ENCODE measurements around the gene LGI4. TPM values are rescaled to one million over a fixed set of nuclear protein-coding genes. Genes with fewer than 3 reads are reported as not detected.
"Not testable (repeated sequence)": the region's sequence is repeated elsewhere in the genome, so short reads cannot be mapped to it uniquely, and the experiment has no call there.

Gene LGI4
- total RNA-seq, 1 donor from 2014 or later = 8.1 TPM

DNA sequence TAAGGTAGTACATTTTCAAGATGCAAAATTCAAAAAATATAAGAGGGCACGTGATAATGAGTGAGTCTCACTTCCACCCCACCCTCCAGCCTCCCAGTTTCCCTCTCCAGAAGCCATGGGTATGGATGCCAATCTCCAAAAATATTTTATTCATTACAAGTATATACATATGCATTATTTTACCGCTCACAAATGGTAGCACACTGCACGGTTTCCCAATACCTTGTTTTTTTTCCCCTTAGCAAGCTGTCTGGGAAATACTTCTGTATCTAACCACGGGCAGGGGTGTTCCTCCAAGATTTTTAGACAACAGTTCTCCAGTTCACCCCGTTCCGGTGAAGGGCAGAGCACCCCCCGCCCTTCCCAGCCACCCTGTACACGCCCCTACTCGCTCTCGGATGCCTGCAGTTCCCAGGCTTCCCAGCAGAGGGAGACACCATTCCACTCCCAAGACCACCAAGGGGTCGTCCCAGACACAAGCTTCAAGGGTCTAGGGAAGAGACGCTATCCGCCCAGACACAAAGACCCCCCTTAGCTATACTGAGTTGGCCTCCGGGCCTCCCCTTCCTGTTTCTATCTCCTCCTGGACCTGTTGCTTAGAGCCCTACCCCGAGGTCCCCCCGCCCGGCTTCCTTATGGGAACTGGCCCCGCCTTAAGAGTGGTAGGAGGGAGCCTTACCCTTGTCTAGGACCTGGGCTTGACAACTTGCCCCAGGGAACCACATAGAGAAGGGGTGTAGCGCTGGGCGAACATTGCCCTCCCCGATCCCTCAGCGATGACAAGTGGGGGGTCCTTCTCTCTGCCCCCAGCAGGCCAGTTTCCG lies 20.3 kb downstream of the LGI4 start:
- peak; percentile 80 for DNase-seq (ENCODE audit: low spot score)
- intact Hi-C loops (cut with DNase I) = loop anchor here (1.0 kb wide), 1 partner anchor 21 kb away; the partner anchor contains the start of gene LGI4

DNA sequence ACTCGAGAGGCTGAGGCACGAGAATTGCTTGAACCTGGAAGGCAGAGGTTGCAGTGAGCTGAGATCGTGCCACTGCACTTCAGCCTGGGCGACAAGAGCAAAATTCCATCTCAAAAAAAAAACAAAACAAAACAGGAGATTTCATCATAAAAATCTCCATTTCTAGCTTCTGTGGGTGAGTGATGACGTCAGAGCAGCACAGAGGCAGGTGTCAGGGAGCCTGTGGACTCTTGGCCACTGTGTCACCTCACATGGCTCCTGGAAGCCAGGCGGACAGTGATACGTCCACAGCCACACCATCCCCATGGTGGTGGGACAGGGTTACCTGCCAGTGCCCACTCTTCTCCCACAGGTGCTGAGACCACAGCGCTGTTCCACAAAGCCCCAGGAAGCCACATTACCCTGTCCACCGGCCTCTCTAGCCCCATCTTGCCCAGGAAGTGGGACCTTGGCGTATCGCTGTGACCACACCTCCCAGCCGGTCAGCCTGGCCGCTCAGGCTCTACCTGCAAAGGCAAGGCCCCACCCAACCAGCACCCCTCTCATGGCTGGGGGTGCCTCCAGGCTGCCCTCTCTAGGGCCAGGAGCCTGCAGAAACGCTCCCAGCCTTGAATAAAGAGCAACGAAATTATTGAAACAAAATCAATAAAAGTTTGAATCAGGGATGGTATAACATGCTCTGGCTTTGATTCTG lies 21.7 kb downstream of the LGI4 start:
- no peak for DNase-seq (ENCODE audit: low spot score)

GRCh38 chr19:35110974-35111373 lies 23.9 kb downstream of the LGI4 start:
- intact Hi-C loops (cut with DNase I) = no loop called here
- no peak for DNase-seq (ENCODE audit: low spot score)

More for the DNA sequence above, 21.7 kb downstream of the LGI4 start:
- intact Hi-C loops (cut with DNase I) = no loop called here

DNA sequence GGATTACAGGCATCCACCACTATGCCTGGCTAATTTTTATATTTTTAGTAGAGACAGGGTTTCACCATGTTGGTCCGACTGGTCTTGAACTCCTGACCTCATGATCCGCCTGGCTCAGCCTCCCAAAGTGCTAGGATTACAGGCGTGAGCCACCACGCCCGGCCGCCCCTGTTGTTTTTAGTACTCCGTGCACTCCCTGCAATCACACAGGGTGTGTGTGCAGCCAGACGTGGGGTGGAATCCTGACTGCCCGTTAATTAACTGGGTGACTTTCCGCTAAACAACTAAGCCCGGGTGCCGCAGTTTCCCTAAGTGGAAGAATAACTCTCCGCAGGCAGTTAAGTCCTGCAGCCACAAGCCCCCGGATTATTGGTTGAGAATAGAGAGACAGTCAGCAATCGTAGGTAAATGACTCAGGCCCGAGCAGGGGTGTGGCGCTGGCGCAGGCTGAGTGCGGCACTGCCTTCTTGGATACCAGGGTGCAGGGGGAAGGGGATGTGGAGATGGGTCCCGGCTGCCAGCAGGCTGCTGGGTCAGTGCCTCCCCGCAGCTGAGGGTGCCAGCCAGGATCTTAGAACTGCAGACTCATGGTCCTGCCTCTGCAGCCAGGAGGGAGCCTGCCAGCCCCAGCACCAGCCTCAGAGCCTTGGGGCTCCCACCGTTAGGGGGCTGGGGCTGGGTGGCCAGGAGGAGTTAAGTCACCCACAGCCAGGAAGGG lies 25.3 kb downstream of the LGI4 start:
- intact Hi-C loops (cut with DNase I) = no loop called here
- DNase-seq (ENCODE audit: low spot score) = no peak

DNA sequence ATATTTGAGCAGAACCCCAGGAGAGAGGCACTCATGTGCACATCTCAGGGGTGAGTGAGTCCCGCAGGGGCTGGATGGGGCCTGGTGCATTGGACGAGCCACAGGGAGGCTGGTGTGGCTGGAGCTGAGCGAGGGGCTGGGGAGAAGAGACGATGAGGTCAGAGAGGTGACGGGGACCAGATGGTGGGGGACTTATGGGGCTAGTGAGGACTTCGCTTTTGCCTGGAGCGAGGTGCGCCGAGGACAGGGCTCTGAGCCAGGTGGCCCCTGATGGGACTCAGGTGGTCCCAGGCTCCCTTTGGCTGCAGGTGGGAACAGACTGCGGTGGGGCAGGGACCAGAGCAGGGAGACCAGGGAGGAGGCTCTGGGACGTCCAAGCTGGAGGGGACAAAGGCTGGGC lies 26.1 kb downstream of the LGI4 start:
- intact Hi-C loops (cut with DNase I) = no loop called here

GRCh38 chr19:35107545-35107944 lies 27.3 kb downstream of the LGI4 start:
- DNase-seq (ENCODE audit: low spot score) = no peak
- intact Hi-C loops (cut with DNase I) = no loop called here

More for the DNA sequence above, 26.1 kb downstream of the LGI4 start:
- no peak for DNase-seq (ENCODE audit: low spot score)

DNA sequence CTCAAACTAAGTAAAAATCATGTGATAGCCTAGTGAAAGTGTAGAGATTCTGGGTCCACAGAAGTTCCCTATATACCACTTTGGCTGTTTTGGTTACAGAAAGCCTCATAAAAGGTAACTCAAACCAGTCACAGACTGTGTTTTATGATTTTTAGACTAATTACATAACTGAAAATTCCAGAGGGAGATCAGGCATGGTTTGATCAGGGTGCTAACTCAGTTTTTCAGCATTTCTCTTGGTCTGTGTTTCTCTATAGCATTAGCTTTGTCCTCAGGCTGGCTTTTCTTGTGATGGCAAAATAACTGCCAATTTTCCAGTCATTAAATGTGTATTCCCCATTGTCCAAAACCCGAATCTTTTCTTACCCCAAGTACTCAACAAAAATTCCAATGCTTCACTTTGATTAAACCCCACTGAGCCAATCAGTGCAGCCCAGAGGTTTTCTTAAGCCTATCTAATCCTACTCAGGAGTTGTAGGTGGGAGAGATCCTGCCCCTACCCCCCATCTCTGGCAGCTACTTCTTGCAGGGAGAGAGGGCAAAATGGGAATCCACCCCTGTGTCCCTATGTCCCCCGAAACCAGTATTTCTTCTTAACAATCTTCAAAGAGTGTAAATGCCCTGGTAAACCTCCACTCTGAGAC lies 27.8 kb downstream of the LGI4 start:
- intact Hi-C loops (cut with DNase I) = no loop called here
- DNase-seq (ENCODE audit: low spot score) = no peak

- intact Hi-C loops (cut with DNase I) = no loop called here
- no peak for DNase-seq (ENCODE audit: low spot score)
These were observed 28.6 kb downstream of the LGI4 start for GRCh38 chr19:35106291-35106583.

DNA sequence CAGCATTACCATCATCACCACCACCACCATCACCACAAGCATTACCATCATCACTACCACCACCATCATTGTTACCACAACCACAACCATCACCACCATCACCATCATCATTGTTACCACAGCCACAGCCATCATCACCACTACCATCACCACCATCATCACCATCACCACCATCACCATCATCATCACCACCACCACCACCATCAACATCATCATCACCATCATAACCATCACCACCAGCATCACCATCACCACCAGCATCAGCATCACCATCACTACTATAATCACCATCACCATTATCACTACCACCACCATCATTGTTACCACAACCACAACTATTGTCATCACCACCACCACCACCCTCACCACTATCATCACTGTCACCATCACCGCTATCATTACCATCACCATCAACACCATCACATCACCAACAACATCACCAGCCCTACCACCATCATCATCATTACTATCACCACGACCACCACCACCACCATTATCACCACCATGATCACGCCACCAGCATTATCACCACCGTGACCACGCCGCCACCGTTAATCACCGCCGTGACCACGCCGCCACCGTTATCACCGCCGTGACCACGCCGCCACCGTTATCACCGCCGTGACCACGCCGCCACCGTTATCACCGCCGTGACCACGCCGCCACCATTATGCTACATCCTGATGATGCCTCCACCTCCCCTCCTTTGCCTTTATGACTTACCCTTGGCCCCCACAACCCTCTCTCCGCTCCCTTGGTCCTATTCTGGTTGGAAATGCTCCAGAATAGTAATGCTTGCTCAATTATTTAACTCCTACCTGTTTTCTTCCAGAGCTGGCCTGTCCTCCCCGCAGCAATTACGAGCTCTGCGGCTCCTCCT lies 29.2 kb downstream of the LGI4 start:
- DNase-seq (ENCODE audit: low spot score) = no peak
- intact Hi-C loops (cut with DNase I) = no loop called here

DNA sequence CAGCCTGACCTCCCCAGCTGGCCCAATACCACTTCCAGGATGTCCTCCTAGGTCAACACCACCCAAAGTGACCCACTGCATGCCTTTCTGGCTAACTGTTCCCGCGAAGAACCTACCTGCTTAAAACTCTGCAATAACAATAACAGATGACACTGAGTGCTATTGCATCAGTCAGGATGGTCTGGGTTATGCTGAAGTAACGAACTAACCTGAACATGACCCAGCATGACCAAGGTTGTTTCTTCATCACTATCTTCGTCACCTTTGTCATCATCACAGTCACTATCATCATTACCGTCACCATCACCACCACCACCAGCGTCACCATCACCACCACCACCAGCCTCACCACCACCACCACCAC lies 29.8 kb downstream of the LGI4 start:
- intact Hi-C loops (cut with DNase I) = no loop called here
- no peak for DNase-seq (ENCODE audit: low spot score)

GRCh38 chr19:35104361-35104760 lies 30.5 kb downstream of the LGI4 start:
- no peak for DNase-seq (ENCODE audit: low spot score)
- intact Hi-C loops (cut with DNase I) = no loop called here

GRCh38 chr19:35103614-35104013 lies 31.2 kb downstream of the LGI4 start:
- intact Hi-C loops (cut with DNase I); DNase-seq (ENCODE audit: low spot score): not testable (repeated sequence)

DNA sequence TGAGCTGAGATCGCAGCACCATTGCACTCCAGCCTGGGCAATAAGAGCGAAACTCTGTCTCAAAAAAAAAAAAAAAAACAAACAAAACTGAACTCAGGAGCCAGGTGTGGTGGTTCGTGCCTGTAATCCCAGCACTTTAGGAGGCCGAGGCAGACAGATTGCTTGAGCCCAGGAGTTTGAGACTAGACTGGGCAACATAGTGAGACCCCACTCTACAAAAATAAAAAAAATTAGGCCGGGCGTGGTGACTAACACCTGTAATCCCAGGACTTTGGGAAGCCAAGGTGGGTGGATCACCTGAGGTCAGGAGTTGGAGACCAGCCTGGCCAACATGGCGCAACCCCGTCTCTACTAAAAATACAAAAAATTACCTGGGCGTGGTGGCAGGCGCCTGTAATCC lies 32.9 kb downstream of the LGI4 start:
- DNase-seq (ENCODE audit: low spot score); intact Hi-C loops (cut with DNase I): not testable (repeated sequence)

- DNase-seq (ENCODE audit: low spot score) = no peak
- intact Hi-C loops (cut with DNase I) = no loop called here
These were observed 34.0 kb downstream of the LGI4 start for GRCh38 chr19:35100588-35101533.

DNA sequence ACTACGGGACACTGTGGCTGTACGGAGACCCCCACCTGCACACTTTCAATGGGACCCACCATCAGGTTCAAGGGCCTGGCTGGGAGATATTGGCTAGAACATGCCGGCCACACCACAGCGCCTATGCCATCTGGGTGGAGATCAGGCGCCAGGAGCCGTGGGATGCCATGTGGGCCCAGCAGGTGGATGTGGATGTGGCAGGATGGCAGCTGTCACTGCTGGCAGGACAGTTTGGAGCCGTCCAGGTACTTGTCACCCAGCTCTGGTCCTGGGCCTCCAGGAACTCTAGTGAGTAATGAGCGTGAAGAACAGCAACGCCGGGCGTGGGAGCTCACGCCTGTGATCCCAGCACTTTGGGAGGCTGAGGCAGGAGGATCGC lies 35.0 kb downstream of the LGI4 start:
- DNase-seq (ENCODE audit: low spot score) = no peak
- intact Hi-C loops (cut with DNase I) = no loop called here

GRCh38 chr19:35099155-35099896 lies 35.5 kb downstream of the LGI4 start:
- no peak for DNase-seq (ENCODE audit: low spot score)
- intact Hi-C loops (cut with DNase I) = no loop called here

DNA sequence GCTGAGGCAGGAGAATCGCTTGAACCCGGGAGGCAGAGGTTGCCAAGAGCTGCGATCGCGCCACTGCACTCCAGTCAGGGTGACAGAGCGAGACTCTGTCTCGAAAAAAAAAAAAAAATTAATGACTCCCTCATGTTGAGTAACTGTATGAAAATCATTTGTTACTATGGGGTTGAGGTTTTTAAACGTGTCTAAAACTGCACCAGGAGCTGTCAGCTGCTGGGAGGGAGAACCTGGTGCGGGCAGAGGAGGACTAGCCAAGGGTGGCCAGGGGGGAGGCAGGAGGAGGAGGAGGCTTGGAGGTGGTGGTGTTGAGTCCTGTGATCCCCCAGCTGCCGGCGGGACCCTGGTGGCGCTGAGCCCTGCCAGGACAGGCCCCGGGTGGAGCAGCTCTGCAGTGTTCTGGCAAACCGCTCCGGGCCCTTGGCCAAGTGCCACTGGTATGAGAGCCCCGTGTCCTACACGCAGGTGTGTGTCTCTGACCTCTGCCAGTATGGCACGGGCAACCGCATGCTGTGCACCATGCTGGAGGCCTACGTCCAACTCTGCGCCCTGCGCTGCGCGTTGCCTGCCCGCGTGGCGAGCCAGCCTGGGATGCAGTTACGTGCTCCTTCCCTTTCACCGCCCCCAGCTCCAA lies 36.3 kb downstream of the LGI4 start:
- DNase-seq (ENCODE audit: low spot score) = no peak

More for the DNA sequence above, 36.3 kb downstream of the LGI4 start:
- intact Hi-C loops (cut with DNase I) = no loop called here
